HS-27A (cell line): ENCODE data around the gene MYCBPAP.

ENCODE experiments used
- DNase-seq: peaks from one replicate; pipeline ENCODE4 v3.0.0-alpha.2; 2012; ENCODE audit warnings: low read depth, missing footprints

MYCBPAP gene

GRCh38 chr17:50572541-50572940 is 64.3 kb downstream of the MYCBPAP start:
- no peak for DNase-seq

DNA sequence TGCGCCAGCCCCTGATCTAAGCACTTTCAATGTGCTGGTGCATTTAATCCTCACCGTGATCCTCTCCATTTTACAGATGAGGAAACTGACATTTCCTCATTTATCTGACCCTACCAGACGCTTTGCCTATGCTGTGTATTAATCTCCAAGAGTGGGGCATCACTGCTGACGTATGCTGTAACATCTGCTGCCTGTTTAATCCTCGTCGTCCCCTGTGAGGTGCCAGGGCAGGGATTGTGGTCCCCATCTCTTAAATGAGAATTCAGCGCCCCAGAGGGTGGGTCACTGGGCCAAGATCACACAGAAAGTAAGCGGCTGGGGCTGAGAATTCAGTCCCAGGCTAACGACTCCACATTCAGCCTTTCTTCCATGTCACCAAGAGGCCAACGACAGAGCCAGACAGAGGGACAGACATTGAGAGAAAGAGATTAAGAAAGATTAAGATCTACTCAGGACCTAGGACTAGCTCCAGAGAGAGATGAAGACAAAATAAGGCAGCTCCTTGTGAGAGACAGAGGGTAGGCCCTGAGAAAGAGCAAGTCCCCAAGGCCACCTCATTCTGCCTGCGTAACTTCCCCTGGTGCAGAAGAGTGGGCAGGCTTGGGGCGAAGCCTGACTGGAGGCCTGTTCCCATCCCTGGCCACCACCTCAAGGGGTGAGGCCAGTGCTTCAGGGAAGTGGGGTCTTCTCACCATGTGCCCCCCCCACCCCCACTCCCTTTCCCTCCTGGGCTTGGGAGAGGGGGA is 65.8 kb downstream of the MYCBPAP start:
- DNase-seq: no peak

GRCh38 chr17:50575581-50576210 is 67.5 kb downstream of the MYCBPAP start:
- no peak for DNase-seq

DNA sequence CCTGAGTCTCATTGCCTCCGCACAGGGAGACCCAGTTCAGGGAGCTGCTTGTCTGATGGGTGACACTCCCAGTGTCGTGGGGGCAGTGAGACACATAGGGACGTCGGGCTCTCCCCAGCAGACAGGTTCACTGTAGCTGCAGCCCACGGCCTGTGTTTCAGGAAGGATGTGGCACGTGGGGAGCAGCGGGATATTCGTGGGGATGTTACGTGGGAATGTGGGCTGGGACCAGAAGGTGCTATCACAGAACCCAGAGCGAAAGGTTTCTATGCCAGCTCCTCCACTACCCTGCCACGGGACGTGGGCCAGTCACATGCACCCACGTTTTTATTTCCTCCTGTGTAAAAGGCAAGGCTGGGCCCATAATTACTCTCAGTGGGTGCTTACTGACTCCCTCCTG is 68.6 kb downstream of the MYCBPAP start:
- no peak for DNase-seq

- DNase-seq: no peak
Measured at GRCh38 chr17:50577451-50577954, 69.3 kb downstream of the MYCBPAP start.

DNA sequence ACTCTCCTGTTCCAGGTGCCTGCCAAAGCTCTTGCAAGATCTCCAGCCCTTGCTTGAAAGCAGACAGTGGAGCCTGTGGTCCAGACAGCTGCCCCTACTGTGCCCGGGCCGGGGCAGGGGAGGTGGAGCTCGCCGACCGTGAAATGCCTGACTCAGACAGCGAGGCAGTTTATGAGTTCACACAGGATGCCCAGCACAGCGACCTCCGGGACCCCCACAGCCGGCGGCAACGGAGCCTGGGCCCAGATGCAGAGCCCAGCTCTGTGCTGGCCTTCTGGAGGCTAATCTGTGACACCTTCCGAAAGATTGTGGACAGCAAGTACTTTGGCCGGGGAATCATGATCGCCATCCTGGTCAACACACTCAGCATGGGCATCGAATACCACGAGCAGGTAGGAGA is 69.9 kb downstream of the MYCBPAP start:
- no peak for DNase-seq

DNA sequence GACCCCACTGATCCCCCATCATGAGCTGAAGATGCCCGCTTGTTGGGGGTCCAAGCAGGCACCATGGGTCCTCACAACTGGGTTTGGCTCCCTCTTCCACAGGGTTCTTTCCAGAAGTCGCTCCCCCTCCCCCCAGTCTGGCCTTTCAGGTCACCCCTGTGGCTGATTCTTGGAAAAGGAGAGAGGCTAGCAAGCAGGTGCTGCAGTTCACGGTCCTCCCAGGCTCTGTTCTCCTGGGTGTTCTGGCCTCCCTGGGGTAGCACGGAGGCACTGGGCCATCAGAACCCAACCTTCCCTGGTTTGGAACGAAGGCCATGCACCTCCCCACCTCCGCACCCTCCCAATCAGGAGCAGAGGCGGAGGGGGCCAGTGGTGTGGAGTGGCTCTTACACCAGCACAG is 71.2 kb downstream of the MYCBPAP start:
- no peak for DNase-seq

DNA sequence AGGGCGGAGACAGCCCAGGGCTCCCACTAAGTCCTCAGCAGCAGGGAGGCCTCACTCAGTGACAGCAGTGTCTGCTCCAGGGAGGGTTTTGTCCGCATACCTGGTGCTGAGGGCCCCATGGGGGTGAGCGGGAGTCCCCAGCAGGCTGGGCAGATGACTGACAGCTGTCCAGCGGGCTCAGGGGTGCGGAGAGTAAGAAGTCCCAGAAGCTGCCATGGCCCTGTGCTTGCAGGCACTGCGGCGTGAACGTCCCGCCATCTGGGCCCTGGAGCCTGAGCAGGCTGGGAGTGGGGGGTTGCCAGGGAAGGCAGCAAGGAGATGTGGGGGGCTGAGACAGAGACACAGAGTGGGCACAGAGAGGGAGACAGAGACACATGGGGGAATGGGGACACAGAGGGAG is 72.4 kb downstream of the MYCBPAP start:
- DNase-seq: no peak
